Upper lobe of left lung (tissue), 6 donors: Measurements from ENCODE around the gene FAM47E. TPM values are rescaled to one million over a fixed set of nuclear protein-coding genes. Genes with fewer than 3 reads are reported as not detected.
A peak's percentile ranks its signal among the peaks of the same experiment; 100 is the strongest.

Experiments
- ATAC-seq, 2 donors: fragments of 200-7000 bp; cut with Tn5 transposase; one replicate each; pipeline ENCODE4 v1.9.1; 2022; ENCODE audit warnings: mild to moderate bottlenecking in 2 of 2, moderate library complexity in 2 of 2; ENCODE audit not compliant: low FRiP score in 2 of 2
- DNase-seq, 2 donors: peaks; one replicate each; pipeline ENCODE4 v3.0.0-alpha.2; 2019 to 2020
- H3K27ac ChIP-seq, 4 donors: fragments of 200-600 bp; sonication (generic); one replicate each; pipeline ENCODE4 v1.5.1; 2016 to 2019
- H3K27me3 ChIP-seq, 4 donors: fragments of 200-600 bp; sonication (generic); one replicate each; pipeline ENCODE4 v1.5.1; 2017 to 2019
- H3K36me3 ChIP-seq, 4 donors: fragments of 200-600 bp; sonication (generic); one replicate each; pipeline ENCODE4 v1.5.1; 2016 to 2019
- H3K4me1 ChIP-seq, 4 donors: fragments of 200-600 bp; sonication (generic); one replicate each; pipeline ENCODE4 v1.5.1; 2018 to 2019
- H3K4me3 ChIP-seq, 4 donors: fragments of 200-600 bp; sonication (generic); one replicate each; pipeline ENCODE4 v1.5.1; 2017 to 2019; ENCODE audit warnings: mild to moderate bottlenecking in 2 of 4, moderate library complexity in 1 of 4
- H3K9me3 ChIP-seq, 4 donors: fragments of 200-600 bp; sonication (generic); one replicate each; pipeline ENCODE4 v1.5.1; 2018 to 2019
- EP300 ChIP-seq, 4 donors: sonication (generic); formaldehyde crosslinking; IDR thresholded peaks; one replicate each; pipeline ENCODE4 v1.5.1; 2017; ENCODE audit warnings: antibody characterized with exemption in 4 of 4, control low read depth in 2 of 4
- POLR2A ChIP-seq, 4 donors: fragments of 450-650 bp; IDR thresholded peaks; one replicate each; pipeline ENCODE4 v1.5.1; 2016 to 2017; ENCODE audit warnings: antibody characterized with exemption in 4 of 4, mild to moderate bottlenecking in 2 of 4
- POLR2AphosphoS5 ChIP-seq, 2 donors: sonication (generic); formaldehyde crosslinking; IDR thresholded peaks; one replicate each; pipeline ENCODE4 v1.5.1; 2017; ENCODE audit warnings: antibody characterized with exemption in 2 of 2
- WGBS, 2 donors: methylation state at CpG; one replicate each; pipeline ENCODE4 v1.1.5; 2017 to 2018; 5-methylcytosine and 5-hydroxymethylcytosine counted together
- total RNA-seq, 6 donors: library from RNA; depleted of rRNA in 4 of 6; stranded (reverse); fragments of >200 nt in 4 of 6; gene quantifications; one replicate each; pipeline versions ENCODE4 v1.1.0 to v1.2.1, GENCODE V29; 2016 to 2021
- TF ChIP-seq, protein P1 (sequence below), 6 experiments: fragments of 450-650 bp in 4 of 6; fragments of 200-600 bp in 2 of 6; sonication (generic) in 2 of 6; IDR thresholded peaks; one replicate each; pipeline ENCODE4 v1.5.1; 2016 to 2019; ENCODE audit warnings: antibody characterized with exemption in 6 of 6
- donor health status: DM: no; HTN: no; CAD: no; lungs with moderate emphysema.
- donor health status: DM: no; HTN: yes; CAD: no; lungs with severe emphysema.

FAM47E gene
- total RNA-seq, 6 donors from 2014 or later = 4.0 to 17.5 (median 6.5) TPM

- peak overlapping the region; percentile 31 to 99 (median 67) for H3K27ac ChIP-seq
- H3K27me3 ChIP-seq = no peaks in the 10 kb centered on the region
- no peak for TF ChIP-seq EP300 (IDR thresholded peaks at IDR 0.05)
- TF ChIP-seq, protein P1, sequence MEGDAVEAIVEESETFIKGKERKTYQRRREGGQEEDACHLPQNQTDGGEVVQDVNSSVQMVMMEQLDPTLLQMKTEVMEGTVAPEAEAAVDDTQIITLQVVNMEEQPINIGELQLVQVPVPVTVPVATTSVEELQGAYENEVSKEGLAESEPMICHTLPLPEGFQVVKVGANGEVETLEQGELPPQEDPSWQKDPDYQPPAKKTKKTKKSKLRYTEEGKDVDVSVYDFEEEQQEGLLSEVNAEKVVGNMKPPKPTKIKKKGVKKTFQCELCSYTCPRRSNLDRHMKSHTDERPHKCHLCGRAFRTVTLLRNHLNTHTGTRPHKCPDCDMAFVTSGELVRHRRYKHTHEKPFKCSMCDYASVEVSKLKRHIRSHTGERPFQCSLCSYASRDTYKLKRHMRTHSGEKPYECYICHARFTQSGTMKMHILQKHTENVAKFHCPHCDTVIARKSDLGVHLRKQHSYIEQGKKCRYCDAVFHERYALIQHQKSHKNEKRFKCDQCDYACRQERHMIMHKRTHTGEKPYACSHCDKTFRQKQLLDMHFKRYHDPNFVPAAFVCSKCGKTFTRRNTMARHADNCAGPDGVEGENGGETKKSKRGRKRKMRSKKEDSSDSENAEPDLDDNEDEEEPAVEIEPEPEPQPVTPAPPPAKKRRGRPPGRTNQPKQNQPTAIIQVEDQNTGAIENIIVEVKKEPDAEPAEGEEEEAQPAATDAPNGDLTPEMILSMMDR (IDR thresholded peaks at IDR 0.05) = no peak
- no peak for TF ChIP-seq POLR2A (IDR thresholded peaks at IDR 0.05)
- no peak for TF ChIP-seq POLR2AphosphoS5 (IDR thresholded peaks at IDR 0.05)
- 75% methylated on average over 7 of the region's 7 CpGs for WGBS, 2 donors
- H3K4me1 ChIP-seq = peaks cover 72 to 86% (median 77%) of the 10 kb centered on the region in 4 donors
- no peaks in the 10 kb centered on the region for H3K36me3 ChIP-seq
- no peak overlapping the region for H3K4me3 ChIP-seq
- no peaks in the 10 kb centered on the region for H3K9me3 ChIP-seq
- no peak for ATAC-seq
- DNase-seq = no peak
These were observed 45.1 kb upstream of the FAM47E start for GRCh38 chr4:76206222-76206942.

GRCh38 chr4:76207549-76207948 lies 44.0 kb upstream of the FAM47E start:
- H3K9me3 ChIP-seq = no peaks in the 10 kb centered on the region
- TF ChIP-seq POLR2A (IDR thresholded peaks at IDR 0.05) = no peak
- TF ChIP-seq, protein P1 (IDR thresholded peaks at IDR 0.05) = no peak
- no peak for TF ChIP-seq EP300 (IDR thresholded peaks at IDR 0.05)
- TF ChIP-seq POLR2AphosphoS5 (IDR thresholded peaks at IDR 0.05) = no peak
- H3K27me3 ChIP-seq = no peaks in the 10 kb centered on the region
- ATAC-seq = no peak
- H3K4me1 ChIP-seq = peaks cover 79 to 90% (median 80%) of the 10 kb centered on the region in 4 donors
- no peak overlapping the region for H3K4me3 ChIP-seq
- DNase-seq = no peak
- H3K27ac ChIP-seq = peak overlapping the region in 3 of 4 donors; percentile 92 to 99 (median 97)
- H3K36me3 ChIP-seq = no peaks in the 10 kb centered on the region

- TF ChIP-seq POLR2A (IDR thresholded peaks at IDR 0.05) = peak in 1 of 4 donors; percentile 50
- peak; percentile 85 to 94 for TF ChIP-seq POLR2AphosphoS5 (IDR thresholded peaks at IDR 0.05)
- TF ChIP-seq, protein P1 (IDR thresholded peaks at IDR 0.05) = no peak
- no peaks in the 10 kb centered on the region for H3K36me3 ChIP-seq
- H3K27ac ChIP-seq = peak overlapping the region; percentile 92 to 99 (median 97)
- peak overlapping the region in 3 of 4 donors; percentile 0 to 25 (median 12) for H3K4me3 ChIP-seq
- peak in 1 of 2 donors; percentile 91 for DNase-seq
- WGBS, 2 donors = 17 to 21% methylated on average over 9 of the region's 9 CpGs
- peak; percentile 91 to 92 for ATAC-seq
- no peaks in the 10 kb centered on the region for H3K9me3 ChIP-seq
- no peaks in the 10 kb centered on the region for H3K27me3 ChIP-seq
- H3K4me1 ChIP-seq = peaks cover 76 to 90% (median 79%) of the 10 kb centered on the region in 4 donors
These were observed 43.3 kb upstream of the FAM47E start for GRCh38 chr4:76208005-76208765.

- 66 to 68% methylated on average over 4 of the region's 4 CpGs for WGBS, 2 donors
- Histone ChIP-seq H3K4me1 (peaks cover 71 to 83% (median 79%) of the 10 kb centered on the region in 4 donors), H3K9me3 (no peaks in the 10 kb centered on the region), H3K27ac (peak overlapping the region; percentile 92 to 99 (median 97)), H3K4me3 (peak overlapping the region in 1 of 4 donors; percentile 78), H3K27me3 (no peaks in the 10 kb centered on the region), H3K36me3 (no peaks in the 10 kb centered on the region)
- TF ChIP-seq EP300 (IDR thresholded peaks at IDR 0.05) = no peak
- no peak for TF ChIP-seq POLR2AphosphoS5 (IDR thresholded peaks at IDR 0.05)
- no peak for TF ChIP-seq POLR2A (IDR thresholded peaks at IDR 0.05)
- TF ChIP-seq, protein P1 (IDR thresholded peaks at IDR 0.05) = no peak
- no peak for ATAC-seq
- DNase-seq = no peak
These were observed 41.6 kb upstream of the FAM47E start for GRCh38 chr4:76209881-76210280.
